Transverse colon (tissue), 4 donors: Measurements from ENCODE around the gene ST3GAL4. TPM values are rescaled to one million over a fixed set of nuclear protein-coding genes. Genes with fewer than 3 reads are reported as not detected.
A peak's percentile ranks its signal among the peaks of the same experiment; 100 is the strongest.

Source experiments
- DNase-seq: peaks from one replicate; pipeline ENCODE4 v3.0.0-alpha.2; 2019
- H3K27ac ChIP-seq, 4 donors: fragments of 200-600 bp; sonication (generic); 2 replicates each; pipeline ENCODE4 v1.5.1; 2016 to 2018; ENCODE audit warnings: inconsistent platforms in 4 of 4
- H3K27me3 ChIP-seq: fragments of 200-600 bp; sonication (generic); 2 replicates; pipeline ENCODE4 v1.5.1; 2017; ENCODE audit warnings: inconsistent platforms
- H3K36me3 ChIP-seq, 4 donors: fragments of 200-600 bp; sonication (generic); 2 replicates each; pipeline ENCODE4 v1.5.1; 2017 to 2019; ENCODE audit warnings: inconsistent platforms in 4 of 4
- H3K4me1 ChIP-seq, 4 donors: fragments of 200-600 bp; sonication (generic); 2 replicates each; pipeline ENCODE4 v1.5.1; 2017 to 2020; ENCODE audit warnings: inconsistent platforms in 4 of 4
- H3K4me3 ChIP-seq, 4 donors: fragments of 200-600 bp; sonication (generic); 1 replicate in 1 of 4; 2 replicates in 3 of 4; pipeline versions ENCODE4 v1.5.1 to v1.6.1; 2017 to 2019; ENCODE audit warnings: inconsistent platforms in 4 of 4
- H3K9me3 ChIP-seq, 2 donors: fragments of 200-600 bp; sonication (generic); 2 replicates each; pipeline ENCODE4 v1.5.1; 2017 to 2019; ENCODE audit warnings: inconsistent platforms in 2 of 2
- CTCF ChIP-seq, 5 experiments: fragments of 200-600 bp in 3 of 5; fragments of 450-650 bp in 2 of 5; sonication (generic) in 3 of 5; IDR thresholded peaks; 1 replicate in 2 of 5; 2 replicates in 3 of 5; pipeline ENCODE4 v1.5.1; 2016 to 2017; ENCODE audit warnings: antibody characterized with exemption in 5 of 5, inconsistent platforms in 3 of 5, mild to moderate bottlenecking in 2 of 5, moderate library complexity in 1 of 5
- EP300 ChIP-seq: sonication (generic); formaldehyde crosslinking; IDR thresholded peaks from one replicate; pipeline ENCODE4 v1.6.1; 2017; ENCODE audit warnings: antibody characterized with exemption, low read depth
- POLR2A ChIP-seq: fragments of 450-650 bp; IDR thresholded peaks from one replicate; pipeline ENCODE4 v1.6.1; 2016; ENCODE audit warnings: antibody characterized with exemption, mild to moderate bottlenecking, moderate library complexity
- POLR2AphosphoS5 ChIP-seq, 3 donors: sonication (generic); formaldehyde crosslinking; IDR thresholded peaks; one replicate each; pipeline ENCODE4 v1.6.1; 2016; ENCODE audit warnings: antibody characterized with exemption in 3 of 3
- WGBS, 2 donors: methylation state at CpG; one replicate each; pipeline ENCODE4 v1.1.5; 2018; ENCODE audit warnings: low coverage in 1 of 2; 5-methylcytosine and 5-hydroxymethylcytosine counted together
- in situ Hi-C, 4 donors: fragments of 200-750 bp; cut with MboI; loops; one replicate each; pipeline versions ENCODE4 v1.15.0 to v1.15.1; 2017; ENCODE audit warnings: low sequenced_read_pairs in 3 of 4, low pct_ligation_motif_present in 1 of 4, low pct_unique_long_range_greater_than_20kb in 1 of 4
- intact Hi-C: fragments of 100-400 bp; cut with DNase I; formaldehyde crosslinking; loops from one replicate; pipeline ENCODE4 v1.15.1; 2023; ENCODE audit warnings: low total_unique reads
- total RNA-seq, 4 donors: library from RNA; depleted of rRNA; stranded (reverse); fragments of >200 nt; gene quantifications; one replicate each; pipeline ENCODE4 v1.1.0, GENCODE V29; 2016

Gene ST3GAL4
- total RNA-seq, 4 donors from 2014 or later, result 26.1 to 206 (median 166) TPM

GRCh38 chr11:126430581-126431335 is 75.3 kb downstream of the ST3GAL4 start:
- H3K4me3 ChIP-seq, result no peak overlapping the region
- intact Hi-C loops (loop anchor here (10.0 kb wide), 1 partner anchor 116 kb away; no protein-coding TSS in a partner anchor), in situ Hi-C loops (loop anchor here in 2 of 4 donors (25.0 kb wide), 1 partner anchor 557 kb away; no protein-coding TSS in a partner anchor)
- WGBS, 2 donors, result 71 to 75% methylated on average over 7 to 10 of the region's 10 CpGs
- no peaks in the 10 kb centered on the region for H3K27me3 ChIP-seq
- no peaks in the 10 kb centered on the region for H3K36me3 ChIP-seq
- H3K27ac ChIP-seq, result peak overlapping the region; percentile 54 to 81 (median 76)
- H3K4me1 ChIP-seq, result peaks cover 13 to 38% (median 16%) of the 10 kb centered on the region in 4 donors
- no peaks in the 10 kb centered on the region for H3K9me3 ChIP-seq
- peak; percentile 74 for DNase-seq
- peak; percentile 47 for TF ChIP-seq POLR2A
- TF ChIP-seq CTCF (IDR thresholded peaks at IDR 0.05), result no peak
- peak; percentile 77 for TF ChIP-seq EP300
- TF ChIP-seq POLR2AphosphoS5 (IDR thresholded peaks at IDR 0.05), result peak in 2 of 3 donors; percentile 58 to 70

- H3K4me1 ChIP-seq, result peaks cover 13 to 36% (median 16%) of the 10 kb centered on the region in 4 donors
- TF ChIP-seq POLR2A (no peak), POLR2AphosphoS5 (IDR thresholded peaks at IDR 0.05) (peak in 2 of 3 donors; percentile 18 to 19), EP300 (no peak)
- 60 to 74% methylated on average over 1 to 23 of the region's 23 CpGs for WGBS, 2 donors
- no peak overlapping the region for H3K4me3 ChIP-seq
- peak; percentile 76 for DNase-seq
- no peaks in the 10 kb centered on the region for H3K9me3 ChIP-seq
- H3K36me3 ChIP-seq, result no peaks in the 10 kb centered on the region
- intact Hi-C loops, result loop anchor here (10.0 kb wide), 1 partner anchor 117 kb away; no protein-coding TSS in a partner anchor
- H3K27ac ChIP-seq, result peak overlapping the region; percentile 54 to 81 (median 76)
- H3K27me3 ChIP-seq, result no peaks in the 10 kb centered on the region
- in situ Hi-C loops, result loop anchor here in 2 of 4 donors (25.0 kb wide), 1 partner anchor 556 kb away; no protein-coding TSS in a partner anchor
Measured at GRCh38 chr11:126431401-126432064, 76.0 kb downstream of the ST3GAL4 start.

GRCh38 chr11:126432065-126432461 is 76.6 kb downstream of the ST3GAL4 start:
- TF ChIP-seq POLR2A, result no peak
- TF ChIP-seq EP300, result no peak
- no peak for TF ChIP-seq POLR2AphosphoS5 (IDR thresholded peaks at IDR 0.05)
- TF ChIP-seq CTCF (IDR thresholded peaks at IDR 0.05), result no peak
- H3K9me3 ChIP-seq, result no peaks in the 10 kb centered on the region
- H3K4me1 ChIP-seq, result peaks cover 13 to 36% (median 16%) of the 10 kb centered on the region in 4 donors
- H3K27ac ChIP-seq, result peak overlapping the region; percentile 54 to 81 (median 76)
- intact Hi-C loops, result loop anchor here (10.0 kb wide), 1 partner anchor 117 kb away; no protein-coding TSS in a partner anchor
- no peaks in the 10 kb centered on the region for H3K27me3 ChIP-seq
- 61% methylated on average over 3 of the region's 3 CpGs; no CpG with 5 or more reads in 1 of the 2 donors for WGBS, 2 donors
- in situ Hi-C loops, result loop anchor here in 2 of 4 donors (25.0 kb wide), 1 partner anchor 555 kb away; no protein-coding TSS in a partner anchor
- no peak for DNase-seq
- no peaks in the 10 kb centered on the region for H3K36me3 ChIP-seq
- H3K4me3 ChIP-seq, result no peak overlapping the region

GRCh38 chr11:126432525-126432924 is 77.0 kb downstream of the ST3GAL4 start:
- 40 to 79% methylated on average over 1 to 5 of the region's 6 CpGs for WGBS, 2 donors
- H3K27ac ChIP-seq, result peak overlapping the region; percentile 54 to 81 (median 76)
- no peak for DNase-seq

More at GRCh38 chr11:126432525-126432924, 77.0 kb downstream of the ST3GAL4 start:
- in situ Hi-C loops (loop anchor here in 2 of 4 donors (25.0 kb wide), 1 partner anchor 555 kb away; no protein-coding TSS in a partner anchor), intact Hi-C loops (loop anchor here (10.0 kb wide), 1 partner anchor 118 kb away; no protein-coding TSS in a partner anchor)
- Histone ChIP-seq H3K4me1 (peaks cover 13 to 31% (median 15%) of the 10 kb centered on the region in 4 donors), H3K9me3 (no peaks in the 10 kb centered on the region), H3K27me3 (no peaks in the 10 kb centered on the region), H3K4me3 (no peak overlapping the region), H3K36me3 (no peaks in the 10 kb centered on the region)
- TF ChIP-seq POLR2A (no peak), CTCF (IDR thresholded peaks at IDR 0.05) (no peak), EP300 (no peak), POLR2AphosphoS5 (IDR thresholded peaks at IDR 0.05) (no peak)
